SJSA1 (cell line): Measurements from ENCODE around the gene THTPA. TPM values are rescaled to one million over a fixed set of nuclear protein-coding genes. Genes with fewer than 3 reads are reported as not detected.
A peak's percentile ranks its signal among the peaks of the same experiment; 100 is the strongest.

Source experiments
- DNase-seq, 2 experiments: peaks; one replicate each; pipeline ENCODE4 v3.0.0-alpha.2; 2015 to 2020; ENCODE audit warnings: low spot score in 2 of 2, low read depth in 1 of 2
- H3K27ac ChIP-seq: fragments of 250-450 bp; sonication (Bioruptor Pico); 2 replicates; pipeline ENCODE4 v1.5.1; 2020; ENCODE audit warnings: mild to moderate bottlenecking, moderate library complexity
- H3K27me3 ChIP-seq: fragments of 250-450 bp; sonication (Bioruptor Pico); replicated peaks from 2 replicates; pipeline ENCODE4 v1.5.1; 2020; ENCODE audit warnings: mild to moderate bottlenecking, moderate library complexity
- H3K36me3 ChIP-seq: fragments of 250-450 bp; sonication (Bioruptor Pico); 2 replicates; pipeline ENCODE4 v1.5.1; 2020; ENCODE audit warnings: mild to moderate bottlenecking
- H3K4me1 ChIP-seq: fragments of 250-450 bp; sonication (Bioruptor Pico); replicated peaks from 2 replicates; pipeline ENCODE4 v1.6.1; 2021; ENCODE audit warnings: mild to moderate bottlenecking
- H3K4me3 ChIP-seq: fragments of 250-450 bp; sonication (Bioruptor Pico); 2 replicates; pipeline ENCODE4 v1.5.1; 2020; ENCODE audit warnings: mild to moderate bottlenecking
- H3K9me3 ChIP-seq: fragments of 250-450 bp; sonication (Bioruptor Pico); replicated peaks from 2 replicates; pipeline ENCODE4 v1.5.1; 2020; ENCODE audit warnings: mild to moderate bottlenecking
- total RNA-seq: library from RNA; depleted of rRNA; stranded (reverse); fragments of >200 nt; shearing (Covaris generic); gene quantifications from 2 replicates; pipeline ENCODE4 v1.2.3, GENCODE V29; 2014; rRNA removed

THTPA gene, protein sequence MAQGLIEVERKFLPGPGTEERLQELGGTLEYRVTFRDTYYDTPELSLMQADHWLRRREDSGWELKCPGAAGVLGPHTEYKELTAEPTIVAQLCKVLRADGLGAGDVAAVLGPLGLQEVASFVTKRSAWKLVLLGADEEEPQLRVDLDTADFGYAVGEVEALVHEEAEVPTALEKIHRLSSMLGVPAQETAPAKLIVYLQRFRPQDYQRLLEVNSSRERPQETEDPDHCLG
- total RNA-seq: 5.0 TPM in 2 replicates

DNA sequence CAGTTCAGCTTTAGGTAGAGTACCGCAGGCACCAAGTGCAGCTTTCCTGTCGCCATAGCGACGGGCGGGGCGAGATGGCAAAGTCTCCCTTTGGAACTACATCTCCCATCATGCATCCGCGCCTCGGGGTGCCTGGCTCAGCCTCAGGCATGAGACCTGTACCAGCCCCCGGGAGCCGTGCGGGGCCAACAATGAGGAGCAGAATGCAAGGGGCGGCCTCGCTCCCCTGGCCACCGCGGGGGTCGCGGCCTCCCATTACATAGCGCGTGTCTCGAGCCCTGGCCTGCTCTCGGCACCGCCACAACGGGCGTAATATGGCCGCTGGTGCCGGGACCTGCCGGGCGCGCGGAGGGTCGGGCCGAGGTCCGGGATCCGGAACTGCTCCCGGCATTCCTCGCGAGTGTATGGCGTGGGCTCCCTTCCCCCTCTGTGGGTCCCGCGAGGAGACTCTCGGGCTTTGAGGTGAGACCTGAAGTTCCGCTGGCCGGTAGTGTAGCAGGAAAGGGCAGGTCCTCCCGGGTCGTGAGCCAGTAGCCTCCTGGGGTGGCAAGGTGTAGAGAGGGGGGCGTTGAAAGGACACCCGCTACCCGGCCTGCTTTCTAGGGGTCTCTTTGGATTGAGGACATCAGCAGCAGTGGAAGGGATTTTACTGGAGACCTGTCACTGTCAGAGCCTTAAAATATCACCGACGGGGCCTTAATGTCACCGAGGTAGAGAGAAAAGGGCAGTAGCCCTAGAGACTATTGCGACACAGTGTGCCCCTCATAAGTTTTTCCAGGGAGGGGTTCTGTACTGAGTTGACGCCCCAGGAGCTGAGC lies at the start of gene THTPA:
Gene THTPA, plus strand, starts transcription at position 390 of the 818 bp plus-strand sequence. CDS start 487 bp downstream, outside the sequence.
- peak; percentile 90 to 93 for DNase-seq
- Histone ChIP-seq H3K9me3 (no peaks in the 10 kb centered on the region), H3K4me1 (peaks cover 16% of the 10 kb centered on the region), H3K27me3 (peaks cover 9% of the 10 kb centered on the region), H3K36me3 (no peaks in the 10 kb centered on the region; the same call in 1 of the 2 replicates), H3K27ac (peak within 1 kb of the TSS; percentile 75), H3K4me3 (peak within 1 kb of the TSS; percentile 74)

GRCh38 chr14:23512156-23512555 lies 43.9 kb upstream of the THTPA start:
- Histone ChIP-seq H3K27me3 (no peaks in the 10 kb centered on the region), H3K27ac (no peak overlapping the region), H3K4me1 (no peaks in the 10 kb centered on the region), H3K36me3 (no peaks in the 10 kb centered on the region), H3K4me3 (no peak overlapping the region), H3K9me3 (no peaks in the 10 kb centered on the region)
- no peak for DNase-seq

DNA sequence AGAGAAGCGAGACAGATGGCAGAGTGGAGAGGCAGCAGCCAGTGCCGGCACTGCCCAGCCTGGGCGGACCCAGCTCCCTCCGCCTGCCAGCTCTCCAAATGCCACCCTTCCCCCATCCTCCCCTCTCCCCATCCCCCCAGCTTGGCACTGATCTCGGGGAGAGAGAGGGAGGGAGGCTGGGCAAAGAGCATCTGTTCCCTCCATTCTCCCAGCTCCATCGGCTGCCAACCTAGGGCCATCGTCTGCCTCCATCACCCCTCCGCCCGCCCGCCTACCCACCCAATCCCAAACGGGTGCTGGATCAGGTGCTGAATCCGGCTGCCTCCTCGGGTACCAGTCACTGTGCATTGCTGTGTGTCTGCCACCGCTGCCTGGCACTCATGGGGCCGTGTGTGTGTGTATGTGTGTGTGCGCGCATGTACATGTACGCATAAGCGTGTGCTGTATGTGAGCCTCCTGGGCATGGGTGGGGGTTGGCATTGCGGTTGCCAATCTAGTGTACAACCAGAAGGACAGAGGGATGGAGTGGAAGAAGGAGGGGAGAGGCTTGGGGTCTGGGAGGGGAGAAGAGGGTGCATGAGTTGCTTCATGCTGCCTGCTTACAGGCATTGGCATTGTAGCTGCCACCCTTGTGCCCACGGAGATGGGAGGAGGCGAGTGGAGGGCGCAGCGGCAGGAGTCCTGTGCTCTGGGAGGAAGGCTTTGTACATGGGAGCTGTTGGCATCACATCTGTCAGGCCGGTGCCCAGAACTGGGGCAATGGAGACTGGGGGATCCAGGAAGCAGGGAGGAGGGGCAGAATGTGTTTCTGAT lies 42.9 kb upstream of the THTPA start:
- no peaks in the 10 kb centered on the region for H3K9me3 ChIP-seq
- DNase-seq: no peak
- no peaks in the 10 kb centered on the region for H3K27me3 ChIP-seq
- no peaks in the 10 kb centered on the region for H3K36me3 ChIP-seq
- no peak overlapping the region for H3K27ac ChIP-seq
- no peak overlapping the region for H3K4me3 ChIP-seq
- no peaks in the 10 kb centered on the region for H3K4me1 ChIP-seq

- no peak overlapping the region for H3K4me3 ChIP-seq
- no peak for DNase-seq
- H3K36me3 ChIP-seq: no peaks in the 10 kb centered on the region
- no peaks in the 10 kb centered on the region; the same call in 1 of the 2 replicates for H3K27me3 ChIP-seq
- no peaks in the 10 kb centered on the region for H3K4me1 ChIP-seq
- H3K9me3 ChIP-seq: no peaks in the 10 kb centered on the region
- H3K27ac ChIP-seq: no peak overlapping the region
Measured at GRCh38 chr14:23513818-23514643, 42.0 kb upstream of the THTPA start.

DNA sequence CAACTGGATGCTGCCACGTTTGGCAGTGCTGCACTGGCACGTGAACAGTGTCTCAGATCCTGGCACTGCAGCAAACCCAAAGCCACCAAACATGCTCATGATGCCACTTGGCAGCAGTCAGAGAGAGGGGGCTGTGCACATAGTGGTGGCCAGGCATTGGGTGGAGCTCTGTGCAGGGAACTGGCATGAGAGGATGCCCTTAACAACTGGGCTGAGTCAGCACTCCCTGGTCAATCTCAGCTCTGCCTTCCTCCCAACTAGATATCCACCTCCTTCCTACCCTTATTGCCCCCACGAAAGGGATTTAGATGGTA lies 41.5 kb upstream of the THTPA start:
- no peaks in the 10 kb centered on the region for H3K36me3 ChIP-seq
- H3K27me3 ChIP-seq: no peaks in the 10 kb centered on the region; the same call in 1 of the 2 replicates
- DNase-seq: no peak
- H3K27ac ChIP-seq: no peak overlapping the region
- no peak overlapping the region for H3K4me3 ChIP-seq
- no peaks in the 10 kb centered on the region for H3K9me3 ChIP-seq
- no peaks in the 10 kb centered on the region for H3K4me1 ChIP-seq

GRCh38 chr14:23517650-23518326 lies 38.3 kb upstream of the THTPA start:
- no peak overlapping the region for H3K27ac ChIP-seq
- H3K4me1 ChIP-seq: no peaks in the 10 kb centered on the region
- no peak overlapping the region for H3K4me3 ChIP-seq
- no peaks in the 10 kb centered on the region for H3K9me3 ChIP-seq
- no peaks in the 10 kb centered on the region for H3K36me3 ChIP-seq
- no peaks in the 10 kb centered on the region; the same call in 1 of the 2 replicates for H3K27me3 ChIP-seq
- DNase-seq: no peak

- H3K9me3 ChIP-seq: no peaks in the 10 kb centered on the region
- H3K27me3 ChIP-seq: no peaks in the 10 kb centered on the region; the same call in 1 of the 2 replicates
- H3K4me1 ChIP-seq: no peaks in the 10 kb centered on the region
- no peak for DNase-seq
- no peak overlapping the region for H3K4me3 ChIP-seq
- H3K36me3 ChIP-seq: no peaks in the 10 kb centered on the region
- no peak overlapping the region for H3K27ac ChIP-seq
Measured at GRCh38 chr14:23518709-23519108, 37.4 kb upstream of the THTPA start.

GRCh38 chr14:23520899-23521533 lies 35.1 kb upstream of the THTPA start:
- H3K36me3 ChIP-seq: no peaks in the 10 kb centered on the region
- H3K4me1 ChIP-seq: no peaks in the 10 kb centered on the region
- H3K27ac ChIP-seq: no peak overlapping the region
- no peaks in the 10 kb centered on the region for H3K9me3 ChIP-seq
- H3K4me3 ChIP-seq: no peak overlapping the region
- H3K27me3 ChIP-seq: no peaks in the 10 kb centered on the region; the same call in 1 of the 2 replicates
- no peak for DNase-seq

GRCh38 chr14:23521785-23522640 lies 34.1 kb upstream of the THTPA start:
- no peaks in the 10 kb centered on the region for H3K36me3 ChIP-seq
- no peak overlapping the region for H3K27ac ChIP-seq
- no peaks in the 10 kb centered on the region for H3K9me3 ChIP-seq
- no peaks in the 10 kb centered on the region; the same call in 1 of the 2 replicates for H3K27me3 ChIP-seq
- H3K4me1 ChIP-seq: no peaks in the 10 kb centered on the region
- no peak for DNase-seq
- H3K4me3 ChIP-seq: no peak overlapping the region

GRCh38 chr14:23522643-23523198 lies 33.4 kb upstream of the THTPA start:
- H3K36me3 ChIP-seq: no peaks in the 10 kb centered on the region
- H3K4me3 ChIP-seq: no peak overlapping the region
- no peak for DNase-seq
- no peak overlapping the region for H3K27ac ChIP-seq
- no peaks in the 10 kb centered on the region for H3K4me1 ChIP-seq
- H3K9me3 ChIP-seq: no peaks in the 10 kb centered on the region
- no peaks in the 10 kb centered on the region; the same call in 1 of the 2 replicates for H3K27me3 ChIP-seq

DNA sequence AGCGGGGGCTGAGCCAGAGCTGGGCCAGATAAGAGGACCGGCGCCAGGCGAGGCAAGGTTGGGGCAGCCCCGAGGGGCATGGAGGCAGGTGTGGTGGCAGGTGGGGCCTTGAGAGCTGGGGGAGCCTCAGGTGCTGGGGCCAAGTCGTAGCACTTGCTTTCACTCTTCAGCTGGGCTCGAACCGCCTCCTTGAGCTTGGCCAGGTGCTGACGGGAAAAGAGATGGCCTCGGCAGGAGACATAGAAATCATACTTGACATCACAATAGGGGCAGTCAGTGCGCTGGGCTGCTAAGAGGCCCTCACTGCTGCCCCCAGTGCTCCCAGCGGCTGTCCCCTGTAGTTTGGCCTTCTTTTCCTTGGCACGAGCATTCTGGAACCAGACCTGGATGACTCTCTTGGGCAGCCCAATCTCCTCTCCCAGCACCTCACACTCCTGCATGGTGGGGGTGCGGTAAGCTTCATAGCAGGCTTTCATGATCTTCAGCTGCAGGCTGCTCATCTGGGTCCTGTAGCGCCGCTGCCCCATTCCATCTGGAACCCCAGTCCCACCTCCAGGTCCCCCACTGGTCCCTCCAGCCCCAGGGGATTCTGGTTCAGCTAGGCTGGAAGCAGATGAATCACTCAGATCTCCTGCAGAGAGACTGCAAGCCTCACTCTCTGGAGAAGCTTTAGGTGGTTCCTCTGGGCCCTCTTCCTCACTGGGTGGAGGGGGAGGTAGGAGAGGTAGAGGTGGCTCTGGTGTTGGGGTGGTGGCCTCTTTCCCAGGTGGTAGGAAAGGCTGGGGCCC lies 32.6 kb upstream of the THTPA start:
- Histone ChIP-seq H3K9me3 (no peaks in the 10 kb centered on the region), H3K36me3 (no peaks in the 10 kb centered on the region)

More for the DNA sequence above, 32.6 kb upstream of the THTPA start:
- Histone ChIP-seq H3K4me3 (no peak overlapping the region), H3K27me3 (no peaks in the 10 kb centered on the region; the same call in 1 of the 2 replicates), H3K4me1 (no peaks in the 10 kb centered on the region), H3K27ac (no peak overlapping the region)
- no peak for DNase-seq
